ENCODE results near the gene PLCH1.

Gene PLCH1

DNA sequence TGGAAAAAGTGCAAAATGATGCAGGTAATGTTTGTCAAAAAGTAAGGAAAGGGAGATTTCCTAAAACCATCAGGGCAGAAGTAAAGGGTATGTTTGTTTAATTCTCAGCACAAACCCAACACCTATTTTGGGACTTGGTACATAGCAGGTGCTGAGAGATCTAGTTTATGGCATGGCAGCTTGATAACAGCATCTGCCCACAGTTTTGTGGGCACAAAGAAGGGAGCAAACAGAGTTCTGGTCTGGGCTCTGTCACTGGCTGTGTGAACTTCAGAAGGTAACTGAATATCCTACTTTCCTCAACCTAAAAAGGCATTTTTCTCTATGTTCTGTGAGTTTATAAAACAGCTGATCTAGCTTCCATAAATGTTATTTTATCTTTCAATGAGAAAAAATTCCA, 141.6 kb downstream of the PLCH1 start:
- no peak for DNase-seq

DNA sequence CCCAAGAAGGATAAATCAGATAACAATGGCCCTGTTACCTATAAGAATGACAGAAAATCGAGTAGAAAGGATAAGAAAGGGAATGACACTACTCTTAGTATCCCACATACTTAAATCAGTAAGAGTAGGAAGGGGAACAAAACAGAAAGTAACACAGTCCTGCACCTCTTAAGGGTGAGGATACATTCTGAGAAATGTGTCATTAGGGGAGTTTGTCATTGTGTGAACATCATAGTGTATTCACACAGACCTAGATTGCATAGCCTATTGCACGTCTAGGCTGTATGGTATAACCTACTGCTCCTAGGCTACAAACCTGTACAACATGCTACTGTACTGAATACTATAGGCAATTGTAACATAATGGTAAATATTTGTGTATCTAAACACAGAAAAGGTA, 142.6 kb downstream of the PLCH1 start:
- DNase-seq = no peak

DNA sequence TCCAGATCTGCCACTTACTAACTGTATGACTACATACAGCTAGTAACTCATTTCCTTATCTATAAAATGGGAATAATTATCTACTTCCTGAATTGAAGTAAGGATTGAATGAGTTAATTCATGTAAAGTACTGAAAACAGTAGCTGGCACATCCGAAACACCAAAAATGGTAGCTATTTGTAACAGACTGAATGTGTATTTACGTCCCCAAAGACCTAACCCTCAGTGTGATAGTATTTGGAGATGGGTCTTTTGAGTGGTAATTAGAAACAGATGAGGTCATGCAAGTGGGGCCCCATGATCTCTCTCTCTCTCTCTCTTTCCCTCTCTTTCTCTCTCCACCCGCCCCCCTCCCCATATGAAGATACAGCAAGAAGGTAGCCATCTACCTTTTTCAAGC, 146.2 kb downstream of the PLCH1 start:
- DNase-seq = no peak

DNA sequence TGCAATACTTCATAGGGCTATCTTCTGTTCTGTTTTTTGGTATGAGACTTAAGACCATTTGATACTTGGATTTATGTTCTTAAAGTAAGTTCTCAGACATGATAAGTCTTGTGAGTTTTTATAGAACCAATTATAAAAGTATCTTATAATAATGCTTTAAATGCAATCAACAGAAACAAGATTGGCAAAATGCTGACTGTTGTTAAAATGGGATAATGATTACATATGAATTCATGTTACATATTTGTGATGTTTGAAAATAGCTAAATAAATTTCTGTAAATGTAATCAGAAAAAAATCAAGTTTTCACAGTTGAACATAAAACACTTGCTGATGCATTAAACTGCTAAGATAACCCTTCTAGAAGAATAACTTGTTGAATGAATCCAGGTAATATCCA, 148.3 kb downstream of the PLCH1 start:
- no peak for DNase-seq

DNA sequence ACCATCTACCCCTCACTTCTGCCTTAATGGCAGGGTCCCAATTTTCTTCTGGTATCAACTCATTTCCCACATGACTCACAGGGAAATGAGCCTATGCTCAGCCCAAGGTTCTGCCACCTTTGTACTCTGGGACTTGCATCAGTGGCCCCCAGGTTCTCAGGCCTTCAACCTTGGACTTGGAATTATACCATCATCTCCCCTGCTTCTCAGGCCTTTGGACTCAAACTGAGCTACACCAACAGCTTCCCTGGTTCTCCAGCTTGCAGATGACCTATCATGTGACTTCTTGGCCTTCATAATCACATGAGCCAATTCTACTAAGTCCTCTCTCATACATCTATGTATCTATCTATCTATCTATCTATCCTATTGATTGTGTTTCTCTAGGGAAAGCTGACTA, 149.5 kb downstream of the PLCH1 start:
- no peak for DNase-seq

DNA sequence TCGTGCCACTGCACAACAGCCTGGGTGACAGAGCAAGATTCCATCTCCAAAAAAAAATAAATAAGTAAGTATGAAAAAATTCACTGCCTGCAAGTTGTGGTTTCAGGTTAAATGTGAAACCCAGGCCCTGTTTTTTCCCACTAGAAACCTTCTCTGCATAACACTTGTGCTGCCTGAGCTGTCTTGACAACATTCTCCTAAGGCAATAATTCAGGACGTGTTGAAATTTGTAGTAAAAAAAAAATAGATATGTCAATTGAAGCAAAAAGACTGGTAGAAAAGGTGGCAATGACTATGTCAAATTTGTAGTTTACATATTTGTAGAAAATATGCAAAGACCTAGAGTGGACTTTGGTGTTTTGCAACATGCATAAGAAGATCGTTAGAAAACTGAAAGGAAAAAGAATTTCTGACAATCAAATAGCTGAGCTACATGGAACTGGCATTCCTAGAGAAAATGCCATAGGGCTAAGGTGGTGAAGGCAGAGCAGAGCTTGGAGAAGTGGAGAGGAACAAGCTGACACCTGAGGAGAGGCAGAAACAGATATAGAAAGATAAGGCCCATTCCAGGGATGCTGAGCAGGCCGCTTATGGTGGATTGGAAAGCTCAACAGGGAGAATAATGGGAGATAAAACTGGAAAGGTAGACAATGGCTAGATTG, 150.2 kb downstream of the PLCH1 start:
- DNase-seq = no peak

DNA sequence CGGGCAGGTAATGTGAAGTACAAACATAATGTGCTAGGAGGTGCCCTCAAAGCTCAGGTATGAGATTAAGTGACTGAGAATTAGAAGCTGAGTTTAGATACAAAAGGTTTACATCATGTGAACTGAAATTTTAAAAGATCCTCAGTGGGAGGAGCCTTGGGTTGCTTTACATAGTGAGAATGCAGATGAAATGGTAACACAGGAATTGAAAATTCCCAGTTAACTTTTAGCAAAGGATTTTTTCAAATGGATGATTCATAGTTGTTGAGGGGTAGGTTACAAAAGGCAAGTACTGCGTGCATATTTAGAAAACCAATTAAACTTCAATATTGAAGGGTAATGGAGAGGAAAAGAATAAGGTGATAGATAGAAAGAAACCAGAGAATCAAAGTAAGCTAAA, 157.3 kb downstream of the PLCH1 start:
- DNase-seq = no peak

DNA sequence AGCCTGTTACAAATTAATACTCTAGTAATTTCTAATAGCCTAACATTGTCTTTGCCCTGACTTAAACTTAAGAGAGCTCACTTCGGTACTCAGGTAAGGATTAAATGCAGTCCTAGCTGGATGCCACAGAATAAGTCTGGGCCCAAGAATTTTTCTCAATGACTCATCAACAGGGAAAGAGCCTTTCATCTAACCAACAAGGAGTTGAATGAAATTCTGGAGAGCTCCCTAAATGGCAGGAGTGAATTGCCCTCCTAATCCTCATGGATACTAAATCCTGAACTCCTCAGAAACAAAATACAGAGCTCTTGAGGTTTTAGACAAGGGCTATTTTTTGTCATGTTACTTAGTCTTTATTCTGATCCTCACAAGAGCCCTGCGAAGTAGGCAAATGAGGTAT, 159.5 kb downstream of the PLCH1 start:
- no peak for DNase-seq

DNA sequence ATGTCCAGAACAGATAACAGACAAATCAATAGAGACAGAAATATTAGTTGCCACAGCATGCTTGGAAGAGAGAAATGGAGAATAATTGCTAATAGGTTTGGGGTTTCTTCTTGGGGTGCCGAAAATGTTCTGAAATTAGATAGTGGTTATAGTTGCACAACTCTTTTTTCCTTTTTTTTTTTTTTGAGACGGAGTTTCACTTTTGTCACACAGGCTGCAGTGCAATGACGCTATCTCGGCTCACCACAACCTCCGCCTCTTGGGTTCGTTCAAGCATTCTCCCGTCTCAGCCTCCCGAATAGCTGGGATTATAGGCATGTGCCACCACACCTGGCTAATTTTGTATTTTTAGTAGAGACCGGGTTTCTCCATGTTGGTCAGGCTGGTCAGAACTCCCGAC, 163.3 kb downstream of the PLCH1 start:
- DNase-seq = no peak

DNA sequence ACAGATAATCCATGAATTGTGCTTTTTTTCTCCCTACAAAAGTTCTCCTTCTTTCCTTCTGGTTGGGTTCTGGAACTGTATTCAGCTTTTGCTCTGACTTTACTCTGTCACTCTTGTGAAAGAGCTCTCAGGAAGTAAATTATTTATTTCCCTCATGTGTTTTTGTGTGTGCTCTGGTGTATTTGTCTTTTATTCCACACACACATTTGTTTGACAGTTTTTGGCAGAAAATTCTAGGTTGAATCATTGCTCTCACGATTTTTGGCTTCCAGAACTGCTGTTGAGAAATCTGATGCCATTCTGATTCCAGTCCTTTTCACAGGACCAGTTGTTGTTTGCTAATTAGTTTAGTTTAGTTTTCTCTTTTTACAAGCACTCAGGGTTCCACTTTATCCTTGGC, 172.8 kb downstream of the PLCH1 start:
- no peak for DNase-seq

DNA sequence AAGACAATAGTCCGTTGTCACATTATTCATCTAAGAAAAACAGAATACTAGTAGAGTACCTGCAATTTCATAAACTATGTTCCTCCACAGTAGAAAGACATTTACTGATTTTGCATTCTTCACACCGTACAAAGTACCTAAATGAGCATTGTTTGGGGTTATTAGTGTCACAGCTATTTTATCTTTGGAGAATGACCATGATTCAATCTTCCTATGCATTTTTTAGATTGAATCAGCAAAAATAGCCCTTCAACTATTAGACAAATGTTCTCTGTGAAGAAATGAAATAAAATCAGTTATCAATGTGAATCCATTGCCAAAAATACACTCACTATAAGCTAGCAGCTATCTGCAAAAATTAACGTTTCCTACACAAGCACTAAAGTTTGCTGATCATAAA, 176.6 kb downstream of the PLCH1 start:
- no peak for DNase-seq

DNA sequence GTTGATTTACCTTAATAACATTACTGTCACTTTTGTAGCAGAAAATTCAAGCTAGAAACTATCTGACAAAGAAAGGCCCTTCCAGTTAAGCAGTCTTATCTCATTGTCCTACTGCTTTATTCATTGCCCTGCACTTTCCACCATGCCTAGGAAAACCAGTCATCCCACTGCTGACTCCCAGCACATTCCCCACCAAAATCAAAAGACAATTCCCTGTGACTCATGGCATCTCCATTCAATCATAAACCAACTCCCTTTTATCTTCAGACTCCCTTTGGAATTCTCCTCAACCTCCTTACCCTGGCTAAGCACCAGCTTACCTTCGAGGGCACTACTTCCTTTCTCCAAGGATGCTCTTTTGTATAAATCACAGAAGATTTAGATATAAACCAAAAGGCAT, 184.3 kb downstream of the PLCH1 start:
- no peak for DNase-seq

DNA sequence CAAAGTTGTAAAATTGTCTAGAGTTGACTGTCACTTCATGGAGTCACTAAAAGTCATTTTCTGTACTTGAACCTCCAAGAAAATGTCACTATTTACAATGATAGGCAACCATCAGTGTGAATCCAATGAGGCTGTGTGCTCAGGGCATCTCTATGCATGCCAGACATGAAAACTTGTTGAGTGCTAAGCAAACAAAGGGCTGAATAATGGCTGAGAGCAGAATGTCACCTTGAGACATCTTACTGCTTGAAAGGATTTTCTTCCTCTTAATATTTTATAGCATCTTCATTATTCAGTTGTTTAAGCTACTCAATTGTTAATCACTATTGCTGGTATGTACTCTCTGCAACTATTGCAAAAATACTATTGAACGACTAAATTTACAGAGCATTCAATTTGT, 184.7 kb downstream of the PLCH1 start:
- DNase-seq = no peak

DNA sequence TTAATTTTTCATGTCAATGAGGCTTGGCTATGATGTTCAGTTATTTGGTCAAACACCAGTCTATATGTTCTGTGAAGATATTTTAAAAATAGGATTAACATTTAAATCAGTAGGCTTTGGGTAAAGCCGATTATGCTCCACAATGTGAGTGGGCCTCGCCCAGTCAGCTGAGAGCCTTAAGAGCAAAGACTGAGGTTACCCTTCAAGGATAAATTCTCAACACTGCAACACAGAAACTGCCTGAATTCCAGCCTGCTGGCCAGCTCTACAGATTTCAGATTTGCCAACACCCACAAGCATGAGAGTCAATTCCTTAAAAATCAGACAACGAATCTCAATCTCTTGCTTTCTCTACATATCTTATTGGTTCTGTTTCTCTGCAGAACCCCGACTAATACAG, 188.3 kb downstream of the PLCH1 start:
- no peak for DNase-seq

DNA sequence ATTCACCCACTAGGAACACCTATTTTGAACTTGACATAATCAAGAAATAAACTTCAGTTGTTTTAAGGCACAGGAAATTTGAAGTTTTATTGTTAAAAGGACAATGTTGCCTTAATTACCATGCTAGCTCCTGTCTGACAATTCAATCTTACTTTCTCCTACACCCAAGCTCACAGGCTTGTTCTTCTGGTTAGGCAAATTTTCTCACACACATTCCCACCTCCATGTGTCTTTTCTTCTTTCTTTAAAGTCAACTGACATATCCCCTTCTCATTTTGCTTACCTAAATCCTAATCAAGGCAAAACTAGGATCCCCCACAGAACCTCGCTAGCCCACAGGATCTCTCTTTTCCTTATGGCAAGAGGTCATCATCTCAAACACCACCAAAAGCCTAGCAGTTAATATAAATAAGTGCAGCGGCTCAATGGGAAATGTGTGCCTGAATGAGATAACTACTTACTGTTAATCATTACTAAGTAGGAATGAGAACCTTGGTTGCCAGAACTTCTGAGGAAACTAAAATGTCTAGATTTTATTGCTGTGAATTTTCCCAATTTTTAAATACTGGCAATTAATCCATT, 189.3 kb downstream of the PLCH1 start:
- DNase-seq = no peak

DNA sequence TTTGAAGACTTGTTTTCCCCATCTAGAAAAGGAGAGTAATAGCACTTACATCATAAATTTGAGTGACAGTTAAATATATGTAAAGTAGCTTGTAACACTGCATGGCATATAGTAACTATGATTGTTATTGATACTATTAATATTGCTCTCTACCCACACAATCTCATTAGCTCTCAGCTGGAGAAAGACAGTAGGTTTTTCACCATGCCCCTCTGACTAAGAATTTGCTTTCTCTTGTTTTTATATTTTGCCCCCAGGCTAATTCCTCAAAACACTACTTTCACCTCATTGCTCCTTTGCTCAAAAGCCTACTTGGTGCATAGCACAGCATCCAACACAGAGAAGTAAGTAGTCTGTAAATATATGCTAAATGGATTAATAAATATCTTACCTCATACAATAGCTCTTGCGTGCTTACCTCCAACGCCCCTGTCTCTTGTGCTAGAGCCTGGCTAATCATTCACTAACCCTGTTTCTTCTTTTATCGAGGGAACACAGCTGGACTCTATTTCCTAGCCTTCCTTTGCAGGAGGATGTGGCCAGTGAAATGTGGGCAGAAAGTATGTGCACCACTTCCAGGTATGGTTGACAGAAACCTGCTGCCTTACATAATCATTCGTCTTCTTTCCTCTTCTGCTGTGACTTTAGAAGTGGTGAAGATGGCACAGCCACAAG, 190.0 kb downstream of the PLCH1 start:
- DNase-seq = no peak

DNA sequence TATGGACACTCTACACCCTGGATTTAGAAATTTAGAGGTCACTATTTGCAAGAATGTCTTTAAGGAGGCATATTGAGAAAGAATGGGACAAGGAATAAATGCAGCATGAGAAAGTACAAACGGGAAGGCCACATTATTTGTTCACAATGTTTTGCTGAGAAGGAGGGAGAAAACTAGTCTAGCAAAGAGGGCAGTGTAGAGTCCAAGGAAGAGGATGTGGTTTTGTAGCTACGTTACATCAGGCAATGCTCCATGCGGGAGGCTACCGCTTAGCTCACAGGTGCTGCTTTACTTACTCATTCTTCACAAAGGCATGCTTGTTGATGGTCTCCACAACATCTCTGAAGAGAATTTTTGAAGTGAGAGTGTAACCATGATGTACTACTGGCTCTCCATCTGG, 191.1 kb downstream of the PLCH1 start:
- no peak for DNase-seq

DNA sequence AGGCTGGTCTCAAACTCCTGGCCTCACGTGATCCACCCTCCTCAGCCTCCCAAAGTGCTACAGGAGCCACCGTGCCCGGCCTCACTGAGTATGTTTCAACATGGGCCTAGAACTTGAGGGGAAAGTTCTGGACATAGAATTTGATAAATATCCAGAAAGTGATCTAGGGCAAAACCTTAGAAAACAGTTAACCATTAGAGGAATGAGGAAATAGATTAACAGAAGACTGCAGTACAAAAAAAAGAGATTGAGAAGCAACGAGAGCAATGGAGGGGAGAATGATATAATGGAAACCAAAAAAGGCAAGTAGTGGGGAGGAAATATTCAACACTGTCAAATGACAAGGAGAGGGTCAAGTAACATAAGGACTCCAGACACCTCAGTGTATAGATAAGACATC, 191.5 kb downstream of the PLCH1 start:
- no peak for DNase-seq

DNA sequence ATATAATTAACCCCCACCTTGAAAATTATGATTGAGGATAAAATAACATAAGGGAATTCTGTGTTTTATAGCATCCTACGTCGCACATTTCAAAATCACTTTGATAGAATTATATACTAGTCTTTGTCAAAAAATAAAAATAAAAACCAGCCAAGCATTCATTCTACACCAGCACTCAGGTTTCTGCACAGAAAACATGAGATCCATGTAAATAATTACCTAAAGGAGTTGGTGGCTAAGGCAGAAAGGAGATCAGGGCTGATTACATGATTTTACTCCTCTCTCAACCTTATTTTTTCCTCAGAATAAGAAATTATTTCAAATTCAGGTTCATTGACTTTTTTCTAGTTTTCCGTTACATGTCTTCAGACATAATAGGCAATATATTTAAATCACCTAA, 194.5 kb downstream of the PLCH1 start:
- DNase-seq = no peak

DNA sequence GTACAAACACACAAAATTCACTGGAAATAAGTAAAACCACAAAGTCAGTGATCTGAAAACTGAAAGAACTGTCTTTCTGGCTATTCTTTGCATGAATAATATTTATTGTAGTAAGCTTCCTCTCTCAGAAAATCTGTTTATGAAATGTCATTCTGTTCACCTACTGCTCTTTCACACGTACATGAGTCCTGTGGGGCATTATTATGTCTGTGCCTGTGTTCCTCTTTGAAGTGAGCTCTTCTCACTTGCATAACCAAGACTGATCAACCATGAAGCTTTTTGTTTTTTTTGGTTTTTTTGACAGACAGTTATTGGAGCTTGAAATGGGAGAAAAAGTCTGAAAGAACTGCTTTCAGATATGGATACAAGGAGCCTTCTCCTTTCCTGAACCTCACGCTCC, 195.8 kb downstream of the PLCH1 start:
- DNase-seq = no peak

DNA sequence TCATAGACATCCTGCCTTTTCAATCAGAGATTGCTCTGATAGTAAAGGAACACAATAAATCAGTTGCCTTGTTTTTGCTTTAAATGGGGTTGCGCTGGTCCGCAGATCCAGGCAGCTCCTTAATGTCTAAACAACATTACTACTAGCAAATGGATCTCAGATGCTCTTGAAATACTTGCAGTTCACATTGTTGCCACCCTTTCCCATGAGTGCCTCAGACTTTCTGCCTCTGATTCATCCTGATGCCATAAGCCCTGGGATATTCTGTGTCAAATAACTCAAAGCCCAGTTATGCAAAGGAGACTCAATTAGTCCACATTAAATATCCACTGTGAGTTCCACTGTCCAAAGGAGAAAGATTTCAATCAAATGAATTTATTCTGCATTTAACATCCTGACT, 196.7 kb downstream of the PLCH1 start:
- no peak for DNase-seq

DNA sequence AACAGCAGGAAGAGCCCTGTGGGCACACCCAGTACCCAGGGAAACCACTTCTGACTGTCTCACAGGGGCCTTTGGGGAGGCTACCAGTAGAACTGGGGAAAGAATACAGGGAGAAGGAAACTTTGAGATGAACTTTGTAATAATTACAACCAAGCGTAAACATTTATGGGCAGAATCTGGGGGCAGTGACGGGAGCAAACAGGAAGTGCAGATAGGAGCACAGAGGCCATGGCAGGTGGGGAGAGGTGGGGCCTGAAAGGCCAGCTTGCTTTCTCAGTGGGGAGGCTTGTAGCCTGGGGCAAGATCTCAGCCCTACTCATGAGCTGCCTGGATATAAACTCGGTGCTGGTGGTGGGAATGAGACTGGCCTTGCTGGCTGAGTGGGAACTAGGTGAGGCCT, 209.8 kb downstream of the PLCH1 start:
- no peak for DNase-seq

DNA sequence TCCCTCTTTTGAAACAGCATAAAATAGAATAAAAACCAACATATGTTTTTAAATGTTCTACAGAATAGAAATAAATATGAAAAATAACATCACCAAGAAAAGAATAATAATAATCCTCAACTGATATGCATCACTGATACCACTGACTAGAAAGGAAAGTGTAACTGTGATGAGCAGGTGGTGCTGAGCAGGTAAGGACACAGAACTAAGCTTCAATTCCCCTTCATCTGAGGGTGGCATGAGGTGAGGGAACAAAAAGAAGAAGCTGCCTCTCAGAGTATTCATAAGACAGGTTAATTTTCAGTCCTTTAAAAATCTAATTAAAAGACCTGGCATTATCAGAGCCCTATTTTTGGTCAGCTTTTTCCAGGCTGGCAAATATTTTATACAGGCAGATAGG, 216.3 kb downstream of the PLCH1 start:
- no peak for DNase-seq

DNA sequence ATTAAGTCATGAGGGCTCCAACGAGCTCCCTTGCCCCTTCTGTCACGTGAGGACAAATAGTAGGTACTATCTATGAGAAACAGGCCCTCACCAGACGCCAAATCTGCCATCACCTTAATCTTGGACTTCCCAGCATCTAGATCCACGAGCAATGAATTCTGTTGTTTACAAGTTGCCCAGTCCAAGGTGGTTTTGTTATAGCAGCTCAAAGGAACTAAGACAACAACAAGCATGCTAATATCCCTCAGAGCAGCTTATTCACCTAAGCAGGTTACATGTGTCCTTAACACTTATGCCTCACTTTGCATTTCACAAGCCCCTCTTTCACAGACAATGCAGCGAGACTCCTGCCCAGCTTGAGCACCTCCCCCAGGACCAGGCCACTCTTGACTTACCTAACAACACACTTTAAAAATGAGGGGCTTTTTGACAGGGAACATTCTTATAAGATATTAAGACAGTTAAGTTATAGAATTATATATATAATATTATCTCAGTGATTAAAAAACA, 219.5 kb downstream of the PLCH1 start:
- DNase-seq = no peak

DNA sequence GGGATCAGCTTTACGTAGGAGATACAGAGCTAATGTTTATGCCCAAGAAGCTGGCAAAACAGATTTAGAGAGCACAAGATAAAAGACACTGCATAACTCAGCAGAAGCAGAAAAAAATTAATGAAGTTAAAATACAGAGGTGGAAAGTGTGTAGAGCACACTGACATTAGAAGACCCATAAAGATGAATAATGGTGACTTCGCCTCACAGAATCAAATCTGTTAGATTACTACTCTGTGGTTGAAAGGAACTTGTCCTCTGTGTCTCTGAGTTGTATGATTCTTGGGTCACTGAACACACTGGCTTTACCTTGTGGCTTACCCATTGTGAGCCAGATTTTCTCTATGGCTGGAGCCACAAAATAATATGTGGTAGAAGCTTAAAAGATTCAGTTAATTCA, 224.4 kb downstream of the PLCH1 start:
- DNase-seq = no peak

Measured in right forelimb (tissue), 1 donor.